Cardiac fibroblast (primary cell): ENCODE data around the gene EFNA2.

ENCODE experiments used
- DNase-seq, 2 donors: peaks; one replicate each; pipeline versions ENCODE4 v3.0.0 to v3.0.0-alpha.2; 2010; ENCODE audit warnings: low read depth in 2 of 2
- H3K4me3 ChIP-seq, 2 donors: replicated peaks in 1 of 2; 1 replicate in 1 of 2; 2 replicates in 1 of 2; pipeline ENCODE4 v1.5.1; 2011; ENCODE audit warnings: low read depth in 2 of 2, low read length in 2 of 2, mild to moderate bottlenecking in 2 of 2, moderate library complexity in 1 of 2
- TF ChIP-seq, protein P1 (sequence below): IDR thresholded peaks from one replicate; pipeline ENCODE4 v1.5.1; 2011; ENCODE audit warnings: low read depth, mild to moderate bottlenecking, low read length, inconsistent platforms

Gene EFNA2

GRCh38 chr19:1307320-1307719 lies 21.6 kb downstream of the EFNA2 start:
- no peak overlapping the region for H3K4me3 ChIP-seq
- TF ChIP-seq, protein P1, sequence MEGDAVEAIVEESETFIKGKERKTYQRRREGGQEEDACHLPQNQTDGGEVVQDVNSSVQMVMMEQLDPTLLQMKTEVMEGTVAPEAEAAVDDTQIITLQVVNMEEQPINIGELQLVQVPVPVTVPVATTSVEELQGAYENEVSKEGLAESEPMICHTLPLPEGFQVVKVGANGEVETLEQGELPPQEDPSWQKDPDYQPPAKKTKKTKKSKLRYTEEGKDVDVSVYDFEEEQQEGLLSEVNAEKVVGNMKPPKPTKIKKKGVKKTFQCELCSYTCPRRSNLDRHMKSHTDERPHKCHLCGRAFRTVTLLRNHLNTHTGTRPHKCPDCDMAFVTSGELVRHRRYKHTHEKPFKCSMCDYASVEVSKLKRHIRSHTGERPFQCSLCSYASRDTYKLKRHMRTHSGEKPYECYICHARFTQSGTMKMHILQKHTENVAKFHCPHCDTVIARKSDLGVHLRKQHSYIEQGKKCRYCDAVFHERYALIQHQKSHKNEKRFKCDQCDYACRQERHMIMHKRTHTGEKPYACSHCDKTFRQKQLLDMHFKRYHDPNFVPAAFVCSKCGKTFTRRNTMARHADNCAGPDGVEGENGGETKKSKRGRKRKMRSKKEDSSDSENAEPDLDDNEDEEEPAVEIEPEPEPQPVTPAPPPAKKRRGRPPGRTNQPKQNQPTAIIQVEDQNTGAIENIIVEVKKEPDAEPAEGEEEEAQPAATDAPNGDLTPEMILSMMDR, result no peak
- no peak for DNase-seq

- TF ChIP-seq, protein P1, result no peak
- no peak overlapping the region for H3K4me3 ChIP-seq
- DNase-seq, result no peak
These were observed 22.2 kb downstream of the EFNA2 start for GRCh38 chr19:1307755-1308303.

DNA sequence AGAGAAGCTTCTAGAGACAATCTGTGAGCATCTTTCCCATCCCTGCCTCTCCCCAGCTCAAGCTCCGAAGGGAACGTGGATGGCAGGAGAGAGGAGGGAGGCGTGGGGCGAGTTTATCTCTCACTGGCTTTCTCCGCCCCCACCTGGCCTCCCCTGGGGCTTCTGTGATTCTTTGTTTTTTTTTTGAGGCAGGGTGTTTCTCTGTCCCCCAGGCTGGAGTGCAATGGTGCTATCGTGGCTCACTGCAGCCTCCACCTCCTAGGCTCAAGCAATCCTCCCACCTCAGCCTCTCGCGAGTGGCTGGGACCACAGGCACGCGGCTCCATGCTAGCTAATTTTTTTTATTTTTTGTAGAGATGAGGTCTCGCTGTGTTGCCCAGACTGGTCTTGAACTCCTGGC lies 23.0 kb downstream of the EFNA2 start:
- TF ChIP-seq, protein P1, result no peak
- DNase-seq, result no peak
- H3K4me3 ChIP-seq, result no peak overlapping the region

DNA sequence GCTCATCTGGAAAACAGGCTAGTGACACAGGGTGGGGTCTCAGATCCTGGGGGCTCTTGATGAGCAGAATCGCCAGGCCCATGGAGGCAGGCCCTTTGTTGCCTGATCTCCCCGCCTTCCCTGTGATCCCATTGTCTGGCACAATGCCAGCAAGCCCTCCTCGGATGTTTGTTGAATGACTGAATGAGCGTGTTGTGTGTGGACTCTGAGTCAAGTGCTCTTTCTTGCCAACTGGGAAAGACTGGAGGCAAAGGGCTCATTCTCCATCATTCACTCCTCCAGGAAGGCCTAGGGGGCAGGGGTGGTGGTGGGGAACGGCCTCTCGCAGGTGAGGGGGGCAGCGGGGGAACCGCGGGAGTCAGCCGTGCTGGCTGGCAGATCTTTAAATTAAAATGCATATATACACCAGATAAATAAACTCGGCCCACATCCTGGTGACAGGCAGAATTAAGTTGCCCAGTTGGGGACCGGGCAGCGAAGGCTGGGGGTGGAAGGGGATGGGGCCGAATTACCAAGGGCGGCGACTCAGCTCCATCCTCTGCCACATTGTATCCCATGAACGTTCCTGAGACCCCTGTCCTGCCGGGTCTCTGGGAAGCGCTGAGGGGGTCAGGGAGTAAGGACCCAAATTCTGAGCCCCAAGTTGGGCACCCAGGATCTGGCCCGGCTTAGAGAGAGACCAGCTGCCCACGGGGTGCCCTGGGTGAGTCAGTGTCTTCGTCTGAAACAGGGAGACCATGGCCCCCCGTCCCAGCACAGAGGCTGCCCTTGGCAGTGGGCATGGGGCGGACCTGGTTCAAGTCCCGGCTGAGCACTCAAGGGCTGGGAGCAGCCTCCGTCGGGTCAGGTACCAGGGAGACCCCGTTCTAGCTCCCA lies 24.5 kb downstream of the EFNA2 start:
- TF ChIP-seq, protein P1, result no peak
- no peak for DNase-seq

GRCh38 chr19:1310853-1311180 lies 25.1 kb downstream of the EFNA2 start:
- no peak overlapping the region for H3K4me3 ChIP-seq
- TF ChIP-seq, protein P1, result no peak
- DNase-seq, result no peak

More for the DNA sequence above, 24.5 kb downstream of the EFNA2 start:
- H3K4me3 ChIP-seq, result no peak overlapping the region

DNA sequence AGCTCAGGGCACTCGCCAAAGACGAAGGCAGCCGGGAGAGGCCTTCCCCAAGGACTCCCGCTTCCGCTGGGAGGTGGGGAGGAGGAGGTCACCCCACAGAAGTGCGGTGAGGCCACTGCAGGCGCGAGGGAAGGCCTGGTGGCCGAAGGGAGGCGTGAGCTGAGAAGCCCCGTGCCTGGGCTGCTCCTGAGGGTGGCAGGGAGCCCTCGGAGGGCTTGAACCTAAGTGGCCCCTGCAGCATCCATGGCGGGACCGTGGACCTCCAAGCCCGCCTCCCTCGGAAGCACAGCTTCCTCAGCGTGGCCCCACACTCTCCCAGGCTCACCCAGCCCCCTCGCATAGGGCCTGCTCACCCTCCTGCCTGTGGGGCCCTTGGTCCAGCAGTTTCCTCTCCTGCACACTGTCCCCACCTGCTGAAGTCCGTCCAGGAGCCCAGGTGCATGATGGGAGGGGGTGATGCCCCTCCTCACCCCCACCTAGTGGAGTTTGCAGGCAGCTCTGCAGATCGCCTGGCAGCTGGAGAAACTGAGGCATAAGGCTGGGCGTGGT lies 25.9 kb downstream of the EFNA2 start:
- no peak for DNase-seq
- TF ChIP-seq, protein P1, result no peak
- H3K4me3 ChIP-seq, result no peak overlapping the region
